OCI-LY3 (cell line): Measurements from ENCODE around the gene FBXO11.

Experiments used
- H2AFZ ChIP-seq: fragments of 200-600, 300-600 bp; shearing (Covaris generic); 2 replicates; pipeline ENCODE4 v1.6.0; 2014; ENCODE audit warnings: antibody characterized with exemption, low read depth, low read length
- H3K27ac ChIP-seq: fragments of 200-600, 300-600 bp; sonication (generic); 2 replicates; pipeline ENCODE4 v1.5.1; 2014; ENCODE audit warnings: mild to moderate bottlenecking, low read length, moderate library complexity, mixed read lengths
- H3K27me3 ChIP-seq: fragments of 200-600, 300-600 bp; sonication (generic); 2 replicates; pipeline ENCODE4 v1.6.1; 2014; ENCODE audit warnings: low read depth, low read length, mixed read lengths
- H3K36me3 ChIP-seq: fragments of 200-600, 300-600 bp; sonication (generic); replicated peaks from 2 replicates; pipeline ENCODE3; 2014; ENCODE audit warnings: low read depth, low read length, mixed read lengths
- H3K4me1 ChIP-seq: fragments of 300-600, 200-600 bp; sonication (generic); 2 replicates; pipeline ENCODE4 v1.6.1; 2014; ENCODE audit warnings: low read length, mixed read lengths
- H3K4me2 ChIP-seq: fragments of 200-600, 300-600 bp; sonication (generic); 2 replicates; pipeline ENCODE4 v1.6.1; 2014; ENCODE audit warnings: low read length, mixed read lengths
- H3K4me3 ChIP-seq: fragments of 300-600, 200-600 bp; sonication (generic); 2 replicates; pipeline ENCODE4 v1.5.1; 2014; ENCODE audit warnings: antibody characterized with exemption, mild to moderate bottlenecking, low read length, moderate library complexity
- H3K79me2 ChIP-seq: fragments of 300-600, 200-600 bp; shearing (Covaris generic); 2 replicates; pipeline ENCODE4 v1.6.1; 2014; ENCODE audit warnings: mild to moderate bottlenecking, low read length, mixed read lengths
- H3K9ac ChIP-seq: fragments of 300-600, 200-600 bp; shearing (Covaris generic); 2 replicates; pipeline ENCODE4 v1.6.0; 2014; ENCODE audit warnings: mild to moderate bottlenecking, low read length, moderate library complexity
- H3K9me3 ChIP-seq: fragments of 200-600, 300-600 bp; shearing (Covaris generic); 2 replicates; pipeline ENCODE4 v1.6.1; 2014; ENCODE audit warnings: low read length, mixed read lengths; ENCODE audit not compliant: insufficient read depth
- H4K20me1 ChIP-seq: fragments of 200-600, 300-600 bp; sonication (generic); 2 replicates; pipeline ENCODE4 v1.6.1; 2016; ENCODE audit warnings: low read length, mixed read lengths; ENCODE audit not compliant: insufficient read depth
- EZH2phosphoT487 ChIP-seq: fragments of 200-600 bp; shearing (Covaris generic); IDR thresholded peaks from 2 replicates; pipeline ENCODE4 v1.6.1; 2018; ENCODE audit warnings: antibody characterized with exemption, mixed run types, low read depth
- TF ChIP-seq, protein P1 (sequence below): fragments of 200-600, 300-600 bp; sonication (generic); IDR thresholded peaks from 2 replicates; pipeline ENCODE4 v1.5.1; 2014; ENCODE audit warnings: antibody characterized with exemption, low read length, low read depth

FBXO11 gene

DNA sequence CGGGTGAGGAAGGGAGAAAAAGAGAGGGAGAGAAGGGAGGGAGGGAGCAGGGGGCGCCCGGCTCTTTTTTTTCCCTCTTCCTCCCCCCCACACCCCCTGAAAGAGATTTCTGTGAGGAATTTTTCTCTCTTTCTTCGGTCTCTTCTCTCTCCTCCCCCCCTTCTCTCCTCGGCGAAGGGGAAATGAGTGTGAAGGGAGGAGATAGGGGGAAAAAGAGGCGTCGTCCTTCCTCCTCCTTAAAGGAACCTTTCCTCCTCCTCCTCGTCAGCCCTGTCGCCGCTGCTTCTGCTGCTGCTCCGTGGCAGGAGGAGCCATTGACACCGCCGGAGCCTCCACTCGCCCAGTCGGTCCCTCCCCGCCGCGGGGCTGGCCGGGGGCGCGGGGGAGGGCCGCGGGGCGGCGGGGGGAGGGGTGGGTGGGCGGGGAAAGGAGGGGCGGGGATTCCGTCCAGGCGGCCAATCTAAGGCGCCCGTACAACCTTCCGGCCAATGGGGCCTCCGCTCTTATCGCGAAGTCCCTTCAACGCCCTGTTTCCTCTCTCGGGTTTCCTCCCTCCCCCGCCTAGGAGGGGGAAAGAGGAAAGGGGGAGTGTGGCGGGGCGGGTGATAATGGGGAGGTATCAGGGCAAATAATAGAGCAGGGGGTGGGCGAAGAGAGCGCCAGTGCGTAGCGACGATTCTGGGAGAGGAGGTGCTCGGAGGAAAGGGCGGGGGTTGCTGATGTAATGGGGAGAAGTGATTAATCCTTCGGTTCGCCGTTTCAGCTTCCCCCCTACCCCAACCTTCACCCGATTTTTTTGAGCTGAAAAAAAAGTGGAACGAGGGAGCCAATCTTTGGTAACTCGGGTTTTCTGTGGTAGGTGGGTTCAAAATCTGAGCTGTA lies at the start of gene FBXO11:
Gene FBXO11, minus strand, starts transcription at position 342 of the 882 bp plus-strand sequence. CDS start 778 bp downstream, outside the sequence.
- peaks cover 44% of the 10 kb centered on the region for H3K79me2 ChIP-seq

DNA sequence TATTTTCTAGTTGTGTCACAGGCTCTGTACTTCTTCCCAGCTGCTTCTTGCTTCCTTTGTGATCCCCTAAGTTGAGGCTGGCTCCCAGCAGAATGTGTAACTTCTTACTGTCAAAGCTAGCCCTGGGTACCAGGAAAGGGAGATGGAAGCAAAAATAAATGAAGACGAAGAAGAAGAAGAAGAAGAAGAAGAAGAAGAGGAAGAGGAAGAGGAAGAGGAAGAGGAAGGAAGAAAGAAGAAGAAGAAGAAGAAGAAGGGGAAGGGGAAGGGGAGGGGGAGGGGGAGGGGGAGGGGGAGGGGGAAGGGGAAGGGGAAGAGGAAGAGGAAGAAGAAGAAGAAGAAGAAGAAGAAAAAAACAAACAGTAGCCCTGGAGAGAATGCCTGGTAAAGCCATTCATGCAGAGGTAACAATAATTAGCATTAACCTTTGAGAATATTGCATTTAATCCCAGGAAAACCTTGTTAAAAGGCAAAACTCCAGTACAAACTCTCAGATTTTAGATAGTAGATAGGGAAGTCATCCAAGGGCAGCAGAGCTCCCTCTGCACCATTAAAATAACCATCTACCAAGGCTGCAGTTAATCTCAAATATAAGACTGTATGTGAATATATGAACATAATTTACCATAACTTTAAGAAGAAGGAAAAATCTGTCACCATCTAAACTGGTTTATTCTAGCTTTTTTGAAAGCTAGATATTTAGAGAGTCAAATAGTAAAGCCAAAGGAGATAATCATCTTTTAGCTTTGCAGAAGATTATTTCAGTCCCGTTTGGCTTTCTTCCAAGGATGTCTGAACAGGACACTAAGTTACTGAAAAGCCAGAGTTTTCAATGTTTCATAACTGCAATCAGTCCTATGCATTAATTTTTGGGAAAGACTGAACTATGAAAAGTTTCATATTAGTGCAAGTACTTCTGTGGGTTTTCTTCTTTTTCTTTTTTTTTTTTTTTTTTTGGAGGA lies 44.3 kb upstream of the FBXO11 start:
- TF ChIP-seq EZH2phosphoT487, result no peak
- TF ChIP-seq, protein P1, sequence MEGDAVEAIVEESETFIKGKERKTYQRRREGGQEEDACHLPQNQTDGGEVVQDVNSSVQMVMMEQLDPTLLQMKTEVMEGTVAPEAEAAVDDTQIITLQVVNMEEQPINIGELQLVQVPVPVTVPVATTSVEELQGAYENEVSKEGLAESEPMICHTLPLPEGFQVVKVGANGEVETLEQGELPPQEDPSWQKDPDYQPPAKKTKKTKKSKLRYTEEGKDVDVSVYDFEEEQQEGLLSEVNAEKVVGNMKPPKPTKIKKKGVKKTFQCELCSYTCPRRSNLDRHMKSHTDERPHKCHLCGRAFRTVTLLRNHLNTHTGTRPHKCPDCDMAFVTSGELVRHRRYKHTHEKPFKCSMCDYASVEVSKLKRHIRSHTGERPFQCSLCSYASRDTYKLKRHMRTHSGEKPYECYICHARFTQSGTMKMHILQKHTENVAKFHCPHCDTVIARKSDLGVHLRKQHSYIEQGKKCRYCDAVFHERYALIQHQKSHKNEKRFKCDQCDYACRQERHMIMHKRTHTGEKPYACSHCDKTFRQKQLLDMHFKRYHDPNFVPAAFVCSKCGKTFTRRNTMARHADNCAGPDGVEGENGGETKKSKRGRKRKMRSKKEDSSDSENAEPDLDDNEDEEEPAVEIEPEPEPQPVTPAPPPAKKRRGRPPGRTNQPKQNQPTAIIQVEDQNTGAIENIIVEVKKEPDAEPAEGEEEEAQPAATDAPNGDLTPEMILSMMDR, result no peak
- H3K36me3 ChIP-seq, result no peaks in the 10 kb centered on the region
- H3K27ac ChIP-seq, result no peak overlapping the region
- H3K4me3 ChIP-seq, result no peak overlapping the region
- H3K9me3 ChIP-seq, result no peaks in the 10 kb centered on the region
- no peak overlapping the region for H3K4me2 ChIP-seq
- H3K4me1 ChIP-seq, result no peaks in the 10 kb centered on the region
- H4K20me1 ChIP-seq, result no peaks in the 10 kb centered on the region
- H3K9ac ChIP-seq, result no peak overlapping the region
- H3K27me3 ChIP-seq, result 0 out of 2 replicates have a peak, but pooled peaks cover 3% of the 10 kb centered on the region
- no peak overlapping the region for H2AFZ ChIP-seq
- H3K79me2 ChIP-seq, result no peaks in the 10 kb centered on the region

More for the DNA sequence above, at the start of gene FBXO11:
- Histone ChIP-seq H2AFZ (peak within 1 kb of the TSS; percentile 80), H3K36me3 (no peaks in the 10 kb centered on the region), H3K4me2 (peak within 1 kb of the TSS; percentile 95), H3K27ac (peak within 1 kb of the TSS; percentile 90), H3K9ac (peak within 1 kb of the TSS; percentile 92), H4K20me1 (peaks cover 30% of the 10 kb centered on the region), H3K27me3 (no peaks in the 10 kb centered on the region), H3K4me1 (peaks cover 18% of the 10 kb centered on the region), H3K9me3 (no peaks in the 10 kb centered on the region), H3K4me3 (peak within 1 kb of the TSS; percentile 99)
- no peak for TF ChIP-seq EZH2phosphoT487
- TF ChIP-seq, protein P1, result peak; percentile 71

DNA sequence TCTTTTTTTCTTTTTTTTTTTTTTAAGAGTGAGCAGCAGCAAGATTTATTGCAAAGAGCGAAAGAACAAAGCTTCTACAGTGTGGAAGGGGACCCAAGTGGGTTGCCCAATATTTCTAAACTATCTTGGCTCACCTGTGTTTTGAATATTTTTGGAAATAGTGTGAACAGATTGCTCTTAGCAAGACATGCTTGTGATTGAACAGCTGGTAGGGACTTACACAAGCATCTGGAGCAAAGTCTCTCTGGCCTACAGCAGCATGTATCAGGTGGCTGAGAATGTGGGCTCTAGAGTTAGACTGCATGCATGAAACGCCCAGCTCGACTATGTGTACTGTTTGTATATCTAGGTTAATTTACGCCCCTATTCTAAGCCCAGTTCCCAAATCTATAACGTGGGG lies 40.3 kb upstream of the FBXO11 start:
- H3K4me3 ChIP-seq, result no peak overlapping the region
- no peaks in the 10 kb centered on the region for H3K4me1 ChIP-seq
- H3K9ac ChIP-seq, result no peak overlapping the region
- H3K27me3 ChIP-seq, result 0 out of 2 replicates have a peak, but pooled peaks cover 3% of the 10 kb centered on the region
- H3K79me2 ChIP-seq, result no peaks in the 10 kb centered on the region
- H3K4me2 ChIP-seq, result no peak overlapping the region
- TF ChIP-seq EZH2phosphoT487, result no peak
- TF ChIP-seq, protein P1, result no peak
- H3K36me3 ChIP-seq, result no peaks in the 10 kb centered on the region
- no peaks in the 10 kb centered on the region for H3K9me3 ChIP-seq
- no peak overlapping the region for H3K27ac ChIP-seq
- no peaks in the 10 kb centered on the region for H4K20me1 ChIP-seq
- no peak overlapping the region for H2AFZ ChIP-seq
